ENCODE results near the gene SEMA3E.
"Not testable (repeated sequence)": the region's sequence is repeated elsewhere in the genome, so short reads cannot be mapped to it uniquely, and the experiment has no call there.

SEMA3E gene

DNA sequence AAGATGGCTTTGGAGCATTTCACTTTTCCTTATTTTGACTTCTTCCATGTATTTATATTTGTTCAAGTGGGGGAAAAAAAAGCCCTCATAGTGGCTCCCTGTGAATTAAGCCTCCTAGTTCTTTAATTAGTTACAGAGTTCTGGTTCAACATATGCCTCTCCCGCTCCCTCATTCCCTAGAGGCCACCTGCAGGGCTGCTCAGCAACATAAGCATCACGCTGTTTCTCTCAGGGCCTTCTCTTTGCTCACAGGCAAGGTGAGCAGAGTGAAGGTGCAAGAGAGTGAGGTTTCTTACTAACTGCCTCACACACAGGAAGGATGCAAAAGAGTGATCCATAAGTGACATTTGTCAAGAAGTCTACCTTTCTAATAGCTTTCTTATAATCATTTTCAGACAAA lies 196.7 kb downstream of the SEMA3E start:
- no peak for DNase-seq (ENCODE audit: low read depth in 2 of 2)

DNA sequence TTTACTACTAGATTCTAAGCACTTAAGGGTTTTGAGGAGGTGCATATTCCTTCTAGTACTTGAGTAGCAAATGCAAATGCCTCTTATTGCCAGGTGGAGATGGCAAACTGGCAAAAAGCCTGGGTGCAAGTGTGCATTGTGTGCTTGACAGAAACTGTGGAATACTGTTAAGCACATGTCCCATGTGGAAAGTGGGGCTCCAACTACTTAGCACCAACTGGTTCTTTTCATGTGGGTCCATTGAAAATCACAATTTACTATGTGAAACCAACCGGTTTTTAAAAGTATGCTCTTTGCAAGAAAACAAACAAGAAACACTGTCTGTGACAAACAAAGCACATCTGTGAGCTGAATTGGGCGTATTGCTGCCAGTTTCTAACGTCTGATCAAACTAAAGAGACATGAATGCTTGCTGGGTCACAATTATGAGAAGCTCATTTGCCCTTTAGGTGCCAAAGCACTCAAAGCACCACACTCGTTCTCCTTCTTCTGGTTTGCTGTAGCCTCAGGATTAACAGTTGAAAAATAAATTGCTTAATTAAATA lies 197.4 kb downstream of the SEMA3E start:
- no peak for DNase-seq (ENCODE audit: low read depth in 2 of 2)

DNA sequence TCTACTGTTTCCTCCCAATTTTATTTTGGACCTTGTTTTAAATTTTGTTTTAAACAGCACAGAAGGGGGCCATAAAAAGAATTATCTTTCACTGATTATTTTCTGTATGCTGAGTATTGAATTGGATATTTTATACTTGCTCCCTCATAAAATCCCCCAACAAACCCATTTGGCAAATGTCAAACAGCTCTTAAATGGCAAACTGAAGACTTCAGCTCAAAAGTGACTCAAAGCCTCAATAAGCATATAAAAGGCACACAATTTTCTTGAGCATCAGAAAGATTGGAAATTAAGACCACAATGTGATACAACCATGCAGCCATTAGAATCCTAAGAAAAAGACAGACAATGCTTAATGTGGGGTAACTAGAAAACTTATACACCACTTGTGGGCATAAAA lies 199.2 kb downstream of the SEMA3E start:
- DNase-seq (ENCODE audit: low read depth in 2 of 2): no peak

DNA sequence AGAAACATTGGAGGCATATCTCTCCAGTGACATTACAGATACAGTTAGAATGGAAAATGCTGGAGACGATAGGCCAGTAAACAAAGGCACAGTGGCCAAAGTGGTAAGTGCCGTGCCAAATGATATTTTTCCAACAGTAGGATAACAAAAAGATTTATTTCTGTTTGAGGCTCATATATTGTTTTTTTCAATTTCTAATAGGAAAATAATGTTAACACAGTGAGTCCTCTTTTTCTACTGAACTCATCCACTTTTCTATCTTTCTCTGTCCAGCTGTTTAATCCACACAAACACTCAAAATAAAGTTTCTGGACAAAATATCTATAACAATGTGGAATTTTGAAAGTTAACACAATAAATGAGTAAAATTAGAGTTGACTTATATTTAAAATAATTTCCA lies 201.3 kb downstream of the SEMA3E start:
- DNase-seq (ENCODE audit: low read depth in 2 of 2): no peak

DNA sequence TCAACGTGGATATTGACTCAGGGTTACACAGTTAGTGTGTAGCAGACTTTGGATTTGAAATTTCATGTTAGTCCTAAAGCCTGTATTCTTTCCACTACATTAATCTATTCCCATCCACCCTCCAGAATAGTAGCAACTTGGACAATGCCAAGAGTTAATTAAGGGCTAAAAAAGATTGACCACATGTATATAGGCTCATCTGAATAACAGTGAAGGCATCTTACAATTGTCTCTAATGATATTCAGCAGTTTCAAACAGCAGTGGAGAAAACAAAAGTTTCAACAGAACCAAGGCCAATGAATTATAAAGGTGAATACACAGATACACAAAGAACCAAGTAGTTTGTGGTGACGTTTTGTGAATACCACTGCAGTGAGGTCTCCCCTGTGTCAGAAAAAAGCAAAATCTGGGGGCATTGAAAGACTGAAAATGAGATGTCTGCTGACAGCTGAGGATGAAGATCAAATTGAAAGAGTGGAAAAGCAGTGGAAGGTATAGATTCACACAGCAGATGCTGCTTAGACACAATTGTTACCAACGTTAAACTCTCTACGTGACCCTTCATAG lies 202.8 kb downstream of the SEMA3E start:
- DNase-seq (ENCODE audit: low read depth in 2 of 2): no peak

DNA sequence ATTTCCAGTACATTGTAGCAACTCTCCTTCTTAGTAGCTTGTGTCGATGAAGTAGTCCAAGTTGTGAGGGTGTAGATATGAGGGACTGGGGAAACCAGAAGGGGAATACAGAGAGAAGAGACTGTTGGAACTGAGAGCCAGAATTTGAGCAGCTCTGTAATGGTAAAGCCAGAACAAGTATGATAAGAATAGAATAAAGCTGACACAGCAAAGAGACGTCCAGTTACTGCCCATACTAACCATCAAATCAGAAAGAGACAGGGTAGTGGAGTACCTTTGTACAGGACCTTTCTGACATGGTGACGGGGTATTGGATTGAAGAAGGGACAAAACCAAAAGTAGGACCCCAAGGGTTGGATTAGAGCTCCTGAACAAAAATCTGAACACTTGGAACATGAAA lies 206.0 kb downstream of the SEMA3E start:
- DNase-seq (ENCODE audit: low read depth in 2 of 2): no peak

GRCh38 chr7:83439026-83439425 lies 209.9 kb downstream of the SEMA3E start:
- DNase-seq (ENCODE audit: low read depth in 2 of 2): no peak

DNA sequence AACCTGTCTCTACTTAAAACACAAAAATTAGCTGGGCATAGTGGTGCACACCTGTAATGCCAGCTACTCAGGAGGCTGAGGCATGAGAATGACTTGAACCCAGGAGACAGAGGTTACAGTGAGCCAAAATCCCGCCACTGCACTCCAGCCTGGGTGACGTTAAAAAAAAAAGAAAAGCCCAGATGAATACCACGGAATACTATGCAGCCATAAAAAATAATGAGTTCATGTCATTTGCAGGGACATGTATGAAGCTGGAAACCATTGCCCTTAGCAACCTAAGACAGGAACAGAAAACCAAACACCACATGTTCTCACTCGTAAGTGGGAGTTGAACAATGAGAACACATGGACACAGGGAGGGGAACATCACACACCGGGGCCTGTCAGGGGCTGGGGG lies 218.7 kb downstream of the SEMA3E start:
- not testable (repeated sequence) for DNase-seq (ENCODE audit: low read depth in 2 of 2)

GRCh38 chr7:83429493-83429892 lies 219.4 kb downstream of the SEMA3E start:
- no peak for DNase-seq (ENCODE audit: low read depth in 2 of 2)

- no peak for DNase-seq (ENCODE audit: low read depth in 2 of 2)
Measured at GRCh38 chr7:83427884-83428283, 221.1 kb downstream of the SEMA3E start.

GRCh38 chr7:83426325-83426724 lies 222.6 kb downstream of the SEMA3E start:
- no peak for DNase-seq (ENCODE audit: low read depth in 2 of 2)

- no peak for DNase-seq (ENCODE audit: low read depth in 2 of 2)
Measured at GRCh38 chr7:83419013-83419412, 229.9 kb downstream of the SEMA3E start.

DNA sequence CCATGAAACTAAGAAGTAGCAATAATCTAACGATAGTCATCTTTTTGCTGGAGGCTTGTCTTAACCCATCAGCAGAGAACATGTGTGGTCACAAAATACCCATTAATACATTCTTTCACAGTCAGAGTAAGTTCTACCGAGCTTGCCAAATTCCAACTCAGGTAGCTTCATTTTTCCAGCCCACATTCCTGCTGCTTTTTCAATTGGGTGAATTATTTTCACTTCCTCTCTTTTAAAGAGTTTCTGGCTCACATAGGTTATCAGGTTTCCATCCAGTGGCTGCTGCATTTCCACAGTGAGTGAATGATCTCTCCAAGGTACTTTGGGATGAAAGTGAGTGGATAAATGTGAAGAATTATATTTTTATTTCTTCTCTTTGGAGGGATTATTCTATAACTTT lies 233.1 kb downstream of the SEMA3E start:
- no peak for DNase-seq (ENCODE audit: low read depth in 2 of 2)

DNA sequence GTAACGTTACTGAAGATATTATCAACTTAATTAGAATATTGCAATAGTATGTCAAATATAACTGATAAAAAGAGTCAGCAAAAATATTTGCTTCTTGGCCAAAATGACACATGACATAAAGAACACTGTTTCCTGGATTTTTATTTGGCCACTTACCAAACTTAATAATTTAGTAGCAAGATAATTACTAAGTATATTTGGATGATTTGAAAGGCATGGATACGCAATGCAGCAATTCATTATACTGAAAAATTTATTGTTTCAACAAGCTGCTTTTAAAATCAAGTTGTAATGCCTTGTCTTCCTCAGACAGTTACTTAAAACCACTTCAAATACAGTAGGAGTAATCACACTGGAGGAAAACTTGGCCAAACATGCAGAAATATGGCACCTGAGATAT lies 234.0 kb downstream of the SEMA3E start:
- no peak for DNase-seq (ENCODE audit: low read depth in 2 of 2)

GRCh38 chr7:83413831-83414230 lies 235.1 kb downstream of the SEMA3E start:
- DNase-seq (ENCODE audit: low read depth in 2 of 2): no peak

DNA sequence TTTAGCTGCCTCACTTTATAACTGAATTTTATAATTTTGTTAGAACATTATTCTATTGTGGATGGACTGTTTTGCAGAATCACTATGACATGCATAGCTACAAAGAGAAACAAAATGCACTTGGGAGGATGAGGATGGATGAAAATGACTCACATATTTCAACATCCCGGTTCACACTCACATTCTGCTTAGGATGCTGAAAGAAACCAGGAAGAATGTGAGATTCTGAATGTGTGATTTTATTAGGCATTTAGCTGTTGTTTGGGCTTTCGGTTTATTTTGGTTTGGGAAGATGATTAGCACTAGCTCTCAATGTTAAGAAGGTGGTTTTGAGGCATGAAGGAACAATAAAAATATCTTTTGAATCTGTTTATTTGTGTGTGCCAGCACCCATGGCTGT lies 235.5 kb downstream of the SEMA3E start:
- DNase-seq (ENCODE audit: low read depth in 2 of 2): no peak

DNA sequence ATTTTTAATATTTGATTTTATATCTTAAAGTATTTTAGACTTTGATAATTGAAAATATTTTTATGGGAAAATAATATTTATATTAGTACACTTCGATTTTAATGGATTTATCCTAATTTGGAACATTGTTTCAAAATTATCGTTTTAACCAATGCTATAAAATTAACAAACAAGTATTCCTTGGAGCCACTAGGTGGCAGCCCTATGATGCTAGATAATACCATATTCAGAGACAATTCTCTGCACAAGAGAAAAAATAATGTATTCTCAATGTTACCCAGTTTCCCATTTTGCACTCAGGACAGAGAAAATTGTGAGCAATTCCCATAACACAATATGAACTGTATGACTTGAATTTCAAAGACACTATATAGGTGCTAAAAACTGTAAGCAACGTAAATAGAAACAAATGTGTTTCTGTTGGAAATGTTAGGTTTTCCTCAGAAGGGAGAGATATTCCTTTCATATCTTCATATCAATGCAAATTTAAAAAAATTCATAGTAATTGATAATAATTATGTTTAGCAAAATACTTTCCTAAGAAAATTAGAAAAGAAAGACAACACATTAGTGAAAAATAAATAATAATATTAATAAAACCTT lies 237.8 kb downstream of the SEMA3E start:
- DNase-seq (ENCODE audit: low read depth in 2 of 2): no peak

DNA sequence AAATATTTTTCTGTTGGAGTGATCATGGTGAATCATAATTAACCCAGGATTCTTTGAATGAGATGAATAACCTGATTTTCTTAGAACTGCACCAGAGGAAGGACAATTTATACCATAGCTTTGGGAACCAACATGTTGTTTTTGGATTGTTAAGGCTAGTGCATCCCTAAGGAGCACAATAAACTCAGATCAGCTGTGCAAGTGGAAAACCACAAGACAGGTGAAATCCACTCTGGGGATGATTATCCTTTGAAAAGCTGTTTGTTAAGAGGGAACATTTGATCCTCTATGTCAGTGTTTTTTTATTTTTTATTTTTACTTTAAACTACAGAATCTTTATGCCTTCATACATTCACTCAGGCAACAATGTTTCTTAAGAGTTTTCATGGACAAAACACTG lies 254.2 kb downstream of the SEMA3E start:
- no peak for DNase-seq (ENCODE audit: low read depth in 2 of 2)

- DNase-seq (ENCODE audit: low read depth in 2 of 2): no peak
Measured at GRCh38 chr7:83388436-83388835, 260.5 kb downstream of the SEMA3E start.

DNA sequence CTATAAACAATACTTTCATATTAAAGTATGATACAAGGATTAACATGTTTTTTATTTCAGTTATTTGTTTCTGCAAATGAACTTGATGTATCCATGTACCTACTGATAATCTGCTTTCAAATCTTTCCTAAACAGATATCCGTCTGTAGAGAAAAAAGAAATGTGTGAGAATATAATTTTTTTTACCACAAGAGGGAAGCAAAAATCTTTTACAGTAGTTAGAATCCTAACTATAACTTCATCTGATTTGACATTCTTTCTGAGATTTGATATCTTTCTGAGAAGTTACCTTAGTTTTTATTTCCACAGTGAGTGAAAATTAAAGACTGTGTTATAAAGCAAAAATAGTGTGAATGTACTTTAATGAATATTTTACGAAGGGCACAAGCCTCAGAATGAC lies 282.3 kb downstream of the SEMA3E start:
- DNase-seq (ENCODE audit: low read depth in 2 of 2): no peak

DNA sequence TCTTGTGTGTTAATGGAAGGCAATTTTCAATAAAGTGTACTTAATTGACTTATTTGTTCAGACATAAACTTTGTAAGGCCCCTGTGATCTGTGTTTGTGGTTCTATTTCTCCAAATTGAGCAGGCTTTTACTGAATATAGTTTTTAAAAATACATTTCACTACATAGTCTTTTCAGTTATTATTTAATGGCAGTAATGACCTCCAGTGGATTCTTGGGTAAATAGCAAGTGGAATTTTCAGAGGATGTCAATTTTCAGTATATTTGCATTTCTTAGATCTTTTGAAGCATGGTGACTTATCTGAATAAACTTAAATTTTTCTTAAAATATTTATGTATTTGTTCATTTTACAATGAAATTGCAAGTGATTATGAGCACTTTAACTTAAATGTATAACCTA lies 283.2 kb downstream of the SEMA3E start:
- no peak for DNase-seq (ENCODE audit: low read depth in 2 of 2)

- no peak for DNase-seq (ENCODE audit: low read depth in 2 of 2)
Measured at GRCh38 chr7:83362871-83363550, 285.9 kb downstream of the SEMA3E start.

DNA sequence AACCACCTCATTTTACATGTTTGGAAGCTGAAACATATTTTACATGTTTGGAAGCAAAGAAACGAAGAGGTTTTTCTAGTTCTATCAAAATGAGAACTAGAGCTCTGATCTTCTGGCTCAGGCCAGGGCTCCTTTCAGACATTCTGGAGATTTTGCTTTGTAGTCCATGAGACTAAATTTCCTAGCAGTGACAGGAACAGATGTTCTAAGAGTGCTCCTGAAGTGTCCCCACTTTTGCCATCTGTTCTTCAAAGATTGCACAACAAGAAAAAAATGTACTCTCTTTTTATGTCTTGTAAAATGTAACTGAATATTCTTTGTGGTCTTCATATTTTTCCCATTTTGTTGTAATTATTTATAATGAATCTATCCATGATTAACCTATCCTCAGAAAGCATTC lies 289.8 kb downstream of the SEMA3E start:
- DNase-seq (ENCODE audit: low read depth in 2 of 2): no peak

Data from stimulated activated CD8-positive, alpha-beta memory T cell treated with anti-CD3 and anti-CD28 coated beads, Interleukin-15, amount 100 ng/mL, for 48 hours (primary cell).